HepG2 (cell line): Measurements from ENCODE around the gene CIAO2B. TPM values are rescaled to one million over a fixed set of nuclear protein-coding genes. Genes with fewer than 3 reads are reported as not detected.

Experiments
- CBX5 ChIP-seq: sonication (generic); formaldehyde crosslinking; IDR thresholded peaks from 2 replicates; pipeline ENCODE4 v1.4.0; 2020; ENCODE audit warnings: missing genetic modification reagents, borderline replicate concordance
- ISX ChIP-seq: sonication (generic); formaldehyde crosslinking; conservative IDR thresholded peaks from 2 replicates; pipeline ENCODE4 v1.5.0; 2020; ENCODE audit warnings: missing genetic modification reagents
- KMT2A ChIP-seq: sonication (generic); formaldehyde crosslinking; IDR thresholded peaks from 2 replicates; pipeline ENCODE4 v1.4.0; 2020; ENCODE audit warnings: missing genetic modification reagents
- MAFG ChIP-seq: sonication (generic); formaldehyde crosslinking; IDR thresholded peaks from 2 replicates; pipeline ENCODE4 v1.5.1; 2020; ENCODE audit warnings: mild to moderate bottlenecking, missing genetic modification reagents
- NONO ChIP-seq, 2 experiments: fragments of 450-650 bp in 1 of 2; sonication (generic) in 1 of 2; formaldehyde crosslinking in 1 of 2; IDR thresholded peaks in 1 of 2; conservative IDR thresholded peaks in 1 of 2; 2 replicates each; pipeline versions ENCODE4 v1.6.1 to v1.8.0; 2017 to 2022; ENCODE audit warnings: mild to moderate bottlenecking in 1 of 2, missing genetic modification reagents in 1 of 2, moderate library complexity in 1 of 2
- PHF5A ChIP-seq: IDR thresholded peaks from one replicate; pipeline ENCODE4 v1.6.1; 2018; ENCODE audit warnings: low read depth, missing genetic modification reagents; ENCODE audit not compliant: unreplicated experiment
- PTBP1 ChIP-seq: fragments of 200-400 bp; formaldehyde crosslinking; IDR thresholded peaks from 2 replicates; pipeline ENCODE4 v1.6.1; 2018; ENCODE audit warnings: low read length, low read depth; ENCODE audit not compliant: poor library complexity, severe bottlenecking
- REPIN1 ChIP-seq: sonication (generic); formaldehyde crosslinking; IDR thresholded peaks from 2 replicates; pipeline ENCODE4 v1.8.0; 2022; ENCODE audit warnings: missing genetic modification reagents, low read depth, mild to moderate bottlenecking, borderline replicate concordance
- SALL1 ChIP-seq: sonication (generic); formaldehyde crosslinking; IDR thresholded peaks from 2 replicates; pipeline ENCODE4 v1.8.0; 2022; ENCODE audit warnings: mild to moderate bottlenecking, missing genetic modification reagents
- TRIM24 ChIP-seq: sonication (generic); formaldehyde crosslinking; IDR thresholded peaks from 2 replicates; pipeline ENCODE4 v1.8.0; 2022; ENCODE audit warnings: mild to moderate bottlenecking, missing genetic modification reagents
- YY1 ChIP-seq: IDR thresholded peaks from 2 replicates; pipeline ENCODE4 v1.6.1; 2011; ENCODE audit warnings: low read length, low read depth, moderate library complexity, mild to moderate bottlenecking; ENCODE audit not compliant: insufficient read depth, insufficient replicate concordance
- ZFP1 ChIP-seq: IDR thresholded peaks from 2 replicates; pipeline ENCODE4 v1.6.1; 2016
- ZMYM2 ChIP-seq: sonication (generic); formaldehyde crosslinking; IDR thresholded peaks from 2 replicates; pipeline ENCODE4 v1.8.0; 2022; ENCODE audit warnings: mild to moderate bottlenecking, missing genetic modification reagents
- ZNF260 ChIP-seq: sonication (generic); formaldehyde crosslinking; IDR thresholded peaks from 2 replicates; pipeline ENCODE4 v1.4.0; 2020; ENCODE audit warnings: missing genetic modification reagents, low read depth, mild to moderate bottlenecking, borderline replicate concordance
- ZNF556 ChIP-seq: sonication (generic); formaldehyde crosslinking; IDR thresholded peaks from 2 replicates; pipeline ENCODE4 v1.4.0; 2020; ENCODE audit warnings: mild to moderate bottlenecking, missing genetic modification reagents, borderline replicate concordance
- ZNF644 ChIP-seq: IDR thresholded peaks from 2 replicates; pipeline ENCODE4 v1.6.1; 2016; ENCODE audit warnings: low read depth
- ZNF672 ChIP-seq: sonication (generic); formaldehyde crosslinking; IDR thresholded peaks from 2 replicates; pipeline ENCODE4 v1.8.1; 2022; ENCODE audit warnings: missing genetic modification reagents
- ZNF891 ChIP-seq: sonication (generic); formaldehyde crosslinking; IDR thresholded peaks from 2 replicates; pipeline ENCODE4 v1.5.0; 2020; ENCODE audit warnings: mild to moderate bottlenecking, missing genetic modification reagents
- polyA plus RNA-seq, 8 experiments: library from polyadenylated mRNA; depleted of rRNA in 3 of 8; stranded (reverse) in 7 of 8; unstranded in 1 of 8; fragments of >200 nt; fragmentation: Illumina TruSeq in 4 of 8; extraction: Trizol in 4 of 8; gene quantifications; 2 replicates each; pipeline versions ENCODE4 v1.2.1 to v1.2.3, GENCODE V29; 2011 to 2016; ENCODE audit warnings: low read depth in 4 of 8, missing spikeins in 1 of 8, mixed read lengths in 1 of 8; ENCODE audit not compliant: insufficient read depth in 1 of 8
- total RNA-seq, 5 experiments: library from RNA; depleted of rRNA; stranded (reverse); fragments of >200 nt; fragmentation: Illumina TruSeq; extraction: Trizol; gene quantifications; 2 replicates each; pipeline ENCODE4 v1.2.3, GENCODE V29; 2016; ENCODE audit warnings: low read depth in 1 of 5
- TF ChIP-seq, protein P1 (sequence below): conservative IDR thresholded peaks from 2 replicates; pipeline ENCODE4 v1.6.1; 2018; ENCODE audit warnings: missing genetic modification reagents
- TF ChIP-seq, protein P2 (sequence below): sonication (generic); formaldehyde crosslinking; IDR thresholded peaks from 2 replicates; pipeline ENCODE4 v1.4.0; 2020; ENCODE audit warnings: missing genetic modification reagents; ENCODE audit errors: not compliant biosample characterization
- TF ChIP-seq, protein P3 (sequence below), 2 experiments: sonication (generic) in 1 of 2; formaldehyde crosslinking in 1 of 2; IDR thresholded peaks; 2 replicates each; pipeline versions ENCODE4 v1.6.1 to v1.9.0; 2014 to 2022; ENCODE audit warnings: antibody characterized with exemption in 1 of 2, borderline replicate concordance in 1 of 2, inconsistent platforms in 1 of 2, low read depth in 1 of 2, missing genetic modification reagents in 1 of 2

Gene CIAO2B
- total and polyA plus RNA-seq, 2 of the 13 experiments (the other 11 are each of a cell fraction or from before 2014, with no cell fraction given), result 157 to 293 TPM

DNA sequence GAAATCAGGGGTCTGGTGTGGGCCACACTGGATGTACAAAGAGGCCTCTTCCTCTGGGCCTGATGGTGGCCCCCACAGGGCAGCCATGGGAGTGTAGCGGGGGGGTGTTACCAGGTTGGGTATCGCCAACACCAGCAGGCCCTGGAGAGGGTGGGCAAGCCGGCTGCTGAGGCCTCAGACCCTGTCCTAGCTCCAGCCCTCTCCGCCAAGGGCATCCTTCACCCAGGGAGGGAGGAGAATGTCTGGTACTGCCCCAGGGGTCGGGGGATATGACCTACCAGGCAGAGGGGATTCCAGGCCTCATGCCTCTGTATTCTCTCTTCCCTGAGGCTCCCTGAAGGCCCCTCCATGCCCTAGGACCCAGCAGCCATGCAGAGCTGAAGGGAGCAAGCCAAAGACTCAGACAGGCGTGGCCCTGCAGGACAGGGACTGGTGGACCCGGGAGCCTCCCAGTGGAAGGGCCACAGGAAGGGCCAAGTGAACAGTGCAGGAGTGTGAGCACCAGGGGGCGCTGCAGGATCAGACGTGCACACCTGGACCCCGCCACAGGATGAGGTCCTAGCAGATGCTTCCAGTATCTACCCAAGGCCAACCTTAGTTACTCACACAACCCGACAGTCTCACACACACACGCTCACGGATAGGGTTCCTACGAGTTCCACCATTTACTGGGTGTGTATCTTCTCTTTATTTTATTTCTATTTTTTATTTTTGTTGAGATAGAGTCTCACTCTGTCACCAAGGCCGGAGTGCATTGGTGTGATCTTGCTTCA, 43.3 kb upstream of the CIAO2B start (continued):
- peak; percentile 74; the same call in 1 of the 2 replicates for TF ChIP-seq CBX5 (CRISPR knock-in tag)
- TF ChIP-seq ZNF672 (CRISPR knock-in tag), result no peak
- TF ChIP-seq, protein P1, sequence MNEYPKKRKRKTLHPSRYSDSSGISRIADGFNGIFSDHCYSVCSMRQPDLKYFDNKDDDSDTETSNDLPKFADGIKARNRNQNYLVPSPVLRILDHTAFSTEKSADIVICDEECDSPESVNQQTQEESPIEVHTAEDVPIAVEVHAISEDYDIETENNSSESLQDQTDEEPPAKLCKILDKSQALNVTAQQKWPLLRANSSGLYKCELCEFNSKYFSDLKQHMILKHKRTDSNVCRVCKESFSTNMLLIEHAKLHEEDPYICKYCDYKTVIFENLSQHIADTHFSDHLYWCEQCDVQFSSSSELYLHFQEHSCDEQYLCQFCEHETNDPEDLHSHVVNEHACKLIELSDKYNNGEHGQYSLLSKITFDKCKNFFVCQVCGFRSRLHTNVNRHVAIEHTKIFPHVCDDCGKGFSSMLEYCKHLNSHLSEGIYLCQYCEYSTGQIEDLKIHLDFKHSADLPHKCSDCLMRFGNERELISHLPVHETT (CRISPR knock-in tag), result no peak
- no peak for TF ChIP-seq TRIM24
- TF ChIP-seq, protein P2, sequence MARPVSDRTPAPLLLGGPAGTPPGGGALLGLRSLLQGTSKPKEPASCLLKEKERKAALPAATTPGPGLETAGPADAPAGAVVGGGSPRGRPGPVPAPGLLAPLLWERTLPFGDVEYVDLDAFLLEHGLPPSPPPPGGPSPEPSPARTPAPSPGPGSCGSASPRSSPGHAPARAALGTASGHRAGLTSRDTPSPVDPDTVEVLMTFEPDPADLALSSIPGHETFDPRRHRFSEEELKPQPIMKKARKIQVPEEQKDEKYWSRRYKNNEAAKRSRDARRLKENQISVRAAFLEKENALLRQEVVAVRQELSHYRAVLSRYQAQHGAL (CRISPR knock-in tag), result no peak
- TF ChIP-seq ZNF556 (CRISPR knock-in tag), result peak; percentile 69; the same call in 1 of the 2 replicates
- no peak for TF ChIP-seq PTBP1
- no peak for TF ChIP-seq MAFG (CRISPR knock-in tag)
- 0 out of 2 replicates have a peak, but pooled peaks have one; percentile 36 for TF ChIP-seq KMT2A (CRISPR knock-in tag)
- TF ChIP-seq NONO (IDR thresholded peaks at IDR 0.05), result no peak
- TF ChIP-seq NONO (CRISPR knock-in tag; conservative IDR thresholded peaks at IDR 0.05), result peak; percentile 74; the same call in 1 of the 2 replicates
- peak; percentile 29; the same call in 1 of the 2 replicates for TF ChIP-seq ZNF644 (CRISPR knock-in tag)
- TF ChIP-seq ISX (CRISPR knock-in tag), result no peak
- TF ChIP-seq ZNF891 (CRISPR knock-in tag), result peak; percentile 54; the same call in 1 of the 2 replicates
- TF ChIP-seq REPIN1 (CRISPR knock-in tag), result peak; percentile 92; the same call in 1 of the 2 replicates
- peak; percentile 64 for TF ChIP-seq PHF5A
- peak; percentile 70 for TF ChIP-seq YY1
- no peak for TF ChIP-seq ZMYM2 (CRISPR knock-in tag)
- TF ChIP-seq, protein P3, sequence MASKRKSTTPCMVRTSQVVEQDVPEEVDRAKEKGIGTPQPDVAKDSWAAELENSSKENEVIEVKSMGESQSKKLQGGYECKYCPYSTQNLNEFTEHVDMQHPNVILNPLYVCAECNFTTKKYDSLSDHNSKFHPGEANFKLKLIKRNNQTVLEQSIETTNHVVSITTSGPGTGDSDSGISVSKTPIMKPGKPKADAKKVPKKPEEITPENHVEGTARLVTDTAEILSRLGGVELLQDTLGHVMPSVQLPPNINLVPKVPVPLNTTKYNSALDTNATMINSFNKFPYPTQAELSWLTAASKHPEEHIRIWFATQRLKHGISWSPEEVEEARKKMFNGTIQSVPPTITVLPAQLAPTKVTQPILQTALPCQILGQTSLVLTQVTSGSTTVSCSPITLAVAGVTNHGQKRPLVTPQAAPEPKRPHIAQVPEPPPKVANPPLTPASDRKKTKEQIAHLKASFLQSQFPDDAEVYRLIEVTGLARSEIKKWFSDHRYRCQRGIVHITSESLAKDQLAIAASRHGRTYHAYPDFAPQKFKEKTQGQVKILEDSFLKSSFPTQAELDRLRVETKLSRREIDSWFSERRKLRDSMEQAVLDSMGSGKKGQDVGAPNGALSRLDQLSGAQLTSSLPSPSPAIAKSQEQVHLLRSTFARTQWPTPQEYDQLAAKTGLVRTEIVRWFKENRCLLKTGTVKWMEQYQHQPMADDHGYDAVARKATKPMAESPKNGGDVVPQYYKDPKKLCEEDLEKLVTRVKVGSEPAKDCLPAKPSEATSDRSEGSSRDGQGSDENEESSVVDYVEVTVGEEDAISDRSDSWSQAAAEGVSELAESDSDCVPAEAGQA (IDR thresholded peaks at IDR 0.05; ENCODE audit: low read depth), result no peak
- TF ChIP-seq, protein P3 (CRISPR knock-in tag; IDR thresholded peaks at IDR 0.05; ENCODE audit: borderline replicate concordance), result no peak
- TF ChIP-seq ZNF260 (CRISPR knock-in tag), result no peak
- peak; percentile 67; the same call in 1 of the 2 replicates for TF ChIP-seq ZFP1
- TF ChIP-seq SALL1, result peak; percentile 84
